ENCODE results near the gene CLEC10A. TPM values are rescaled to one million over a fixed set of nuclear protein-coding genes. Genes with fewer than 3 reads are reported as not detected.
"Not testable (repeated sequence)": the region's sequence is repeated elsewhere in the genome, so short reads cannot be mapped to it uniquely, and the experiment has no call there.

CLEC10A gene
- polyA plus RNA-seq, 4 donors, result 1.3 to 1.9 (median 1.4) TPM

DNA sequence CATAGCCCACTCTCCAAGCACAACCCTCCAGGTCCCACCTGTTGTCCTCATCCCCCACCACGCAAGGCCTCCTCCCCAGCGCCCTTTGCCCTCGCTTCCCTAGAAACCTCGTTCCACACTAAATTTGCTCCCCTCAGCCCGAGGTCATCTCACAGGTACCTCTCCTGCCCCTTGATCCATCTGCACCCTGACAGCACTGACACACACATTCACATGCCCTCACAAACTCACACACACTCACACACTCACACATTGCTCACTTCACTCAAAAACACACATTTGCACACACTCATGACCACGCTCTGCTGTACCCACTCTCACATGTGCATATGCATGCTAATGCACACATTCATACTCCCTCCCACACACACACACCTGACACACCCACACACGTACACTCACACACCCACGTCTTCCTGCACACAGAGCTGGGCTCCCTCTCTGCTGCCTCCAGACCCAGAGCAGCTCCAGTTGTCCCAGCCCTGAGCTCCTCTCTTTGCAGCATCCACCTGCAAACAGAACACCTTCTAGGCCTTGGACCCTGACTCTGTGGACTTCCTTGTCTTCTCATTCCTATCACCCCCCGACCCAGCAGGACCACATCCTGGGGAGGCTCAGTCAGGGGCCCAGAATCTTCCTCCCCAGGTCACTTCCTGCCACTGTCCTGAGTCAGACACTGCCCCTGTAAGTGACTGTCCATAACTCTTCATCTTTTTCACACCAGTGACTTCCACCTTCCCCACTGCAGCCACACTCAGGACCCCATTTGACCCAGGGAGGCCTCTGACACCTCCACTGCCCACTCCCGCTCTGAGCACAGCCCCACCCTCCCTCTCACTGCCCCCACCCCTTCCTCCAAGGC, 29.6 kb upstream of the CLEC10A start:
- no peak for DNase-seq (ENCODE audit: low read depth in 4 of 4, low spot score in 3 of 4)

- no peak for DNase-seq (ENCODE audit: low read depth in 4 of 4, low spot score in 3 of 4)
Observed at GRCh38 chr17:7108981-7109380, 28.9 kb upstream of the CLEC10A start.

GRCh38 chr17:7108560-7108925, 28.5 kb upstream of the CLEC10A start:
- DNase-seq (ENCODE audit: low read depth in 4 of 4, low spot score in 3 of 4), result no peak

DNA sequence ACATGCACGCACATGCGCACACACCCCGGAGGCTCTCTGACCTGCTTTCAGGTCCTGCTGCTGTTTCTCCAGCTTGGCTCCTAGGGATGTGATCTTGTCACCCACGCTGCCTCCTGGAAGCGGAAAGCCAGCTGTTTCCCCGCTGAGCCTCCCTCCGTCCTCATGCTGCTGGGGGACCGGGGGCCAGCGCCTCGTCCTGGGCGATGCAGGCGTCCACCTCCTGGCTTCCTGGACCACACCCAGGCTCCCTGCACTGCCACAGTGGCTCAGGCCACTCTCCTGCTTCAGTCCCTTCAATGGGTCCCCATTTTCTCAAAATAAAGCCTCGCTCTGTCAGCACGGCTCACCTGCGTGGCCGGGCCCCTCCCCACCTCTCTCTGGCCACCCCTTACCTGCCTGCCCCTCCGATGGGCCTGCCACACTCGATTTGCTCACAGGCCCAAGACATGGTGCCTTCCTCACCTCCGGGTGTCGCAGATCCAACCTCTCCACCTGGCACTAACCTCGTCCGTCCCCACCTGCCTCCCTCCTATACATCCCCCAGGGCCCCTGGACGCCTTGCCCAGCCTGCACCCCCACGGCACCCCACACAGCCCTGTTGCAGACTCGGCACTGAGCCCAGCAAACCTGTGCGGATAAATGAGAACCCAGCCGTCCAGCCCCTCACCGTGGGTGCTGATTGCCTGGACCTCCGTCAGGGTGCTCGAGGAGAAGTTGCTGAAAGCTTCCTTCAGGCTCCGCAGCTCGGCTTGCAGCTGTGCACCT, 27.9 kb upstream of the CLEC10A start:
- DNase-seq (ENCODE audit: low read depth in 4 of 4, low spot score in 3 of 4), result no peak

- no peak for DNase-seq (ENCODE audit: low read depth in 4 of 4, low spot score in 3 of 4)
Observed at GRCh38 chr17:7107012-7107754, 27.1 kb upstream of the CLEC10A start.

GRCh38 chr17:7102421-7102820, 22.4 kb upstream of the CLEC10A start:
- DNase-seq (ENCODE audit: low read depth in 4 of 4, low spot score in 3 of 4), result no peak

DNA sequence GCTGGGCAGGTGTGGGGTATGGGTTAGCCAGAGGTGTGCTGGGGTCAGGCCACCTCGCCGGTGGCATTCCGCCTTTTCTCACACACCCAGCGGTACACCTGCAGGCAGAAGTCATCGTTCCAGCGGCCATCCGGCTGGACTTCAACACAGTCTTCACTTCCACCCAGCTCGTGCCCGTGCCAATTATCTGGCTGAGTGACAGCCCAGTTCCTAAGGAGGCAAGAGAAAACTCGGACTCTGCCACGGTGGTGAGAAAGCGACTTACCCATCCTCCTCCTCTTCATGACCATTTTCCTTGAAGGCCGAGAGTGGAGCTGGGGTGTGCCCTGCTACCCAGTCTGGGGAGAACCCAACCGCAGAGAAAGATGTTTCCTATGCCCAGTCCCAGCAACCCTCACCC, 21.5 kb upstream of the CLEC10A start:
- DNase-seq (ENCODE audit: low read depth in 4 of 4, low spot score in 3 of 4), result no peak

DNA sequence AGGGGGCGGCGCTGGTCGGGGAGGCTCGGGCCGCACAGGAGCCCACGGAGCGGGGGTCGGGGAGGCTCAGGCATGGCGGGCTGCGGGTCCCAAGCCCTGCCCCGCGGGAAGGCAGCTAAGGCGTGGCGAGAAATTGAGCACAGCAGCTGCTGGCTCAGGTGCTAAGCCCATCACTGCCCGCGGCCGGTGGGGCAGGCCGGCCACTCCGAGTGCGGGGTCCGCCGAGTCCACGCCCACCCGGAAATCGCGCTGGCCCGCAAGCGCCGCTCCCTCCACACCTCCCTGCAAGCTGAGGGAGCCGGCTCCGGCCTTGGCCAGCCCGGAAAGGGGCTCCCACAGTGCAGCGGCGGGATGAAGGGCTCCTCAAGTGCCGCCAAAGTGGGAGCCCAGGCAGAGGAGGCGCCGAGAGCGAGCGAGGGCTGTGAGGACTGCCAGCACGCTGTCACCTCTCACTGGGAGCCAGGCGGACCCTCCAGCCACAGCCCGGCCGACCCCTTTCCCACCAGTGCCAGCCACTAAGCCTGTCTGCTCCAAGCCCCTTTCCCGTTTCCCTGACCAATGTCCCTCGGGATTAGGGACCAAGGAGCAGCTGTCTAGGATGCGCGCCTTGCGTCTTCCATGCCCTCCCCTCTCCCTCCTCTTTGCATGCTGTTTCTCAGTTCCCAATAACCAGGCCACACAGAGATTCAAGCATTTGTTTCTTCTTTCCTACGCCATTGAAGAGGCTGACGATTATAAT, 20.8 kb upstream of the CLEC10A start:
- not testable (repeated sequence) for DNase-seq (ENCODE audit: low read depth in 4 of 4, low spot score in 3 of 4)

- DNase-seq (ENCODE audit: low read depth in 4 of 4, low spot score in 3 of 4), result no peak
Observed at GRCh38 chr17:7098802-7099459, 18.9 kb upstream of the CLEC10A start.

DNA sequence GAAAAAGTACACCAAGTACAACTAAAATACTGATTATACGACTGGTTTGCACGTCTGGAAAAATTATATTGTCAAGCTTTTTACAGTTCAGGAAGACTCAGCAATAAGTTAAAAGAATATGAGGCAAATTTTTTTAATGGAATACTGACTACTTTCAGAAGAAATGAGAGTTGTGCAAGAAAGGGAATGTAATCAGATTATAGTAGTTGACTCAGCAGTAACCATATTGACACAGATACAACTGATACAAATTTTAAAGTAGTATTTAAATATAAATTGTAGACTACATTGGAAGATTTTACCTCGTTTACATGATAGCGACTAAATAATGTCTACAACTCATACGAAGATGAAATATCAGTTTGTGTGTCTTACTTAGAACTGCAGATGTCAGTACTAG, 17.9 kb upstream of the CLEC10A start:
- no peak for DNase-seq (ENCODE audit: low read depth in 4 of 4, low spot score in 3 of 4)

- no peak for DNase-seq (ENCODE audit: low read depth in 4 of 4, low spot score in 3 of 4)
Observed at GRCh38 chr17:7095625-7096024, 15.6 kb upstream of the CLEC10A start.

DNA sequence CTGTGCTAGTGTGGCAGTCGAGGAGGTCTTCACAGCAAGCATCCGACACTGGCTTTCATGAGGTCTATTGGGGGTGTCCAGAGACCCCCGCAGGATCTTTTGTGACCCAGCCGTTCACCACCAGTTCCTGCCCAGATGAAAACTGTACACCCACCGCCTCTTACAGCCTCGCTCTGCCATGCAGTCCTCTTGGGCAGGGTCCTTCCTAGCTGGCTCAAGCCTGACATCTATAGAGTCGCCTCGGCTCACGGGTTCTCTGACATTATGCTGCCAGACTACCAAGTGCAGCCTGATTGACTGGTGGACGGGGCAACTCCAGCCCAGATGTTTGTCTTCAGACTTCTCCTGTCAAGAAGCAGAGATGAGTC, 14.6 kb upstream of the CLEC10A start:
- DNase-seq (ENCODE audit: low read depth in 4 of 4, low spot score in 3 of 4), result no peak

DNA sequence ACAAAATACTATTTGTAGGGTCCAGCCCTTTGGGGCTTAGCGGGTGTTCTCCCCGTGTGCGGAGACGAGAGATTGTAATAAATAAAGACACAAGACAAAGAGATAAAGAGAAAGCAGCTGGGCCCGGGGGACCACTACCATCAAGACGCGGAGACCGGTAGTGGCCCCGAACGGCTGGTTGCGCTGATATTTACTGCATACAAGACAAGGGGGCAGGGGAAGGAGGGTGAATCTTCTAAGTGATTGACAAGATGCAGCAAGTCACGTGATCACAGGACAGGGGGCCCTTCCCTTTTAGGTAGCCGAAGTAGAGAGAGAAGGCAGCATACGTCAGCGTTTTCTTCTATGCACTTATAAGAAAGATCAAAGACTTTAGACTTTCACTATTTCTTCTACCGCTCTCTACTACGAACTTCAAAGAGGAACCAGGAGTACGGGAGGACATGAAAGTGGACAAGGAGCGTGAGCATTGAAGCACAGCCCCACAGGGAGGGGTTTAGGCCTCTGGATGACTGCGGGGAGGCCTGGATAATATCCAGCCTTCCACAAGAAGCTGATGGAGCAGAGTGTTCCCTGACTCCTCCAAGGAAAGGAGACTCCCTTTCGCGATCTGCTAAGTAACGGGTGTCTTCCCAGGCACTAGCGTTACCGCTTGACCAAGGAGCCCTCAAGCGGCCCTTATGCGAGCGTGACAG, 11.4 kb upstream of the CLEC10A start:
- DNase-seq (ENCODE audit: low read depth in 4 of 4, low spot score in 3 of 4), result not testable (repeated sequence)

- DNase-seq (ENCODE audit: low read depth in 4 of 4, low spot score in 3 of 4), result not testable (repeated sequence)
Observed at GRCh38 chr17:7089570-7089969, 9.5 kb upstream of the CLEC10A start.

DNA sequence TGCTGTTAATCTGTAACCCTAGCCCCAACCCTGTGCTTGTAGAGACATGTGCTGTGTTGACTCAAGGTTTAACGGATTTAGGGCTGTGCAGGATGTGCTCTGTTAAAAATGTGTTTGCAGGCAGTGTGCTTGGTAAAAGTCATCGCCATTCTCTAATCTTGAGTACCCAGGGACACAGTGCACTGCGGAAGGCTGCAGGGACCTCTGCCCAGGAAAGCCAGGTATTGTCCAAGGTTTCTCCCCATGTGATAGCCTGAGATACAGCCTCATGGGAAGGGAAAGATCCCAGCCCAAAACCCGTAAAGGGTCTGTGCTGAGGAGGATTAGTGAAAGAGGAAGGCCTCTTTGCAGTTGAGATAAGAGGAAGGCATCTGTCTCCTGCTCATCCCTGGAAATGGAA, 8.4 kb upstream of the CLEC10A start:
- DNase-seq (ENCODE audit: low read depth in 4 of 4, low spot score in 3 of 4), result not testable (repeated sequence)

GRCh38 chr17:7084088-7084487, 4.0 kb upstream of the CLEC10A start:
- DNase-seq (ENCODE audit: low read depth in 4 of 4, low spot score in 3 of 4), result no peak

DNA sequence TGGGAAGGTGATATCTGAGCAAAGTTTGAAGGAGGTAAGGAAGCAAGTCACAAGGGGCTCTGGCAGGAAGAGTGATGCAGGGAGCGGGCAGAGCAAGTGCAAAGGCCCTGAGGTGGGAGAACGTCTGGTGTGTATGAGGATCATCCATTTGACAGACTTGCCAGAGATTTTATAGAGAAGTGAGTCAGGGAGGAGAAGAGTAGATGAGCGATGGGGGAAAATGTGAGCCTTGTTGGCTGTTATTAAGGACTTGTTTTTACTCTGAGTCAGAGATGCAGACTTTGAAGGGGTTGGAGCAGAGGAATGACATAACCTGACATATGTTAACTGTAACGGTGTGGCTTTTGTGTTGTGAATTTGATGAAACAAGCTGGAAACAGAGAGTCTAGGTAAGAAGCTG, 3.5 kb upstream of the CLEC10A start:
- DNase-seq (ENCODE audit: low read depth in 4 of 4, low spot score in 3 of 4), result no peak

DNA sequence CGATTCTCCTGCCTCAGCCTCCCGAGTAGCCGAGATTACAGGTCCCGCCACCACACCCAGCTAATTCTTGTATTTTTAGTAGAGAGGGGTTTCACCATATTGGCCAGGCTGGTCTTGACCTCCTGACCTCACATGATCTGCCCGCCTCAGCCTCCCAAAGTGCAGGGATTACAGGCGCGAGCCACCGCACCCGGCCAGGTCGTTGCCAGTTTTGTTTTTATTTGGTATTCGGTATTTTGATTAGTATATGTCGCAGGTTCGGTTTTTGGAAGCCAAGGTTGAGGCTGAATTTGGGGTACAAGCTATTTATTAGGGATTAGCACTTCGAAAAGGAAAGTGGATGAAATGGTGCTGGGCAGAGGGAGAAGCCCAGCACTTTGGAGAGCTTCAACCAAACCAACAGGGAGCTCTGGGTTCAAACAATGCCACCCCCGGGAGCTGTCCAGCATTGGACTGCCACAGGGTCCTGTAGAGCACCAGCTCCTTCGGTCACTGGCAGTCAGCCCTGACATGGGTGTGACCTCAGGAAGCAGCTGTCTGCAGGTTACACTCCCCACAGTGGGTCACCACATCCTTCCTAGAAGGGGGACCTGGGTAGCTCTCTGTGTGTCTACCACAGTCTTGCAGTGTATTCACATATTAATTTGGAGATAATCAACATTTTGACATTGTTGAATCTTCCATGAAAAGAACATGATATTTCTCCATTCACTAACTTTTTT, 1.5 kb upstream of the CLEC10A start:
- no peak for DNase-seq (ENCODE audit: low read depth in 4 of 4, low spot score in 3 of 4)
